HG03432 (cell line): ENCODE data around the gene DMD.

ENCODE experiments used
- ATAC-seq: cut with Tn5 transposase; IDR thresholded peaks from one replicate; pipeline ENCODE4 v1.9.1; 2021; ENCODE audit warnings: mild to moderate bottlenecking, moderate library complexity; ENCODE audit not compliant: unreplicated experiment

DMD gene

GRCh38 chrX:33045882-33046281, 165.5 kb downstream of the DMD start:
- ATAC-seq: no peak

DNA sequence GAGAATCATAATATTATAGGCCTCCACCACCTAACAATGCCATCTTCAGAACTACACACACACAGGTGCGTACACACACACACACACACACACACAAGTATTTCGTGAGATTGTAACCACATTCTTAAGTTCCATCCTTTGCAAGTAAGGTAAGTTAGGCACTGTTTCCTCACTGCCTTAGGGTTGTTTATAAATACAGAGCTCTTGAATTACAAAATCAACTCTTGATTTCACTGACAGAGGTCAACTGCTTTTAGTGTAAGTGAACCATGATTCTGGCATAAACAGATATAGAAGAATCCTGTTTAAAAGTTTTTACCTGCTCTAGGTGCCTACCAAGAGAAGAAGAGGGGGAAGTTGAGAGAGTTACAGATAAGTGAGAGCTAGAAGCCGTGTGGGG, 166.1 kb downstream of the DMD start:
- ATAC-seq: no peak

- ATAC-seq: no peak
These were observed 170.2 kb downstream of the DMD start for GRCh38 chrX:33041141-33041540.

DNA sequence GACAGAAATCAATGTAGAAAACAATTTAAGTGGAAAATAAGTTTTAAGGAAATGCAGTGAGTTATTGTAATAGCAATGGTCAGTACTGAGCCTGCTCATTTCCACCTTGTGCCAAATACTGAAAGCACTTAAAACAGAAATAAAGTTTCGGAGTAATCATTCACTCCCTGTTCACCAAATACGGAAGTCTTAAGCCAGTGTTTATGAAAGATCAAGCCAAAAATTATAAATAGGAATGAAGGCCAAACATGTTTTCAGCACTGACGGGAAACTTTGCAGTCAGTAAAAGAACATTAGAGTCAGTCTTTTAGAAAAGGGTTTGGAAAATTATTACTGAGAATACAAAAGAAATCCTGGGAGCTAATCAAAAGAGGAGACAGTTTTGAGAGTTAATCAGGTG, 178.6 kb downstream of the DMD start:
- ATAC-seq: no peak

DNA sequence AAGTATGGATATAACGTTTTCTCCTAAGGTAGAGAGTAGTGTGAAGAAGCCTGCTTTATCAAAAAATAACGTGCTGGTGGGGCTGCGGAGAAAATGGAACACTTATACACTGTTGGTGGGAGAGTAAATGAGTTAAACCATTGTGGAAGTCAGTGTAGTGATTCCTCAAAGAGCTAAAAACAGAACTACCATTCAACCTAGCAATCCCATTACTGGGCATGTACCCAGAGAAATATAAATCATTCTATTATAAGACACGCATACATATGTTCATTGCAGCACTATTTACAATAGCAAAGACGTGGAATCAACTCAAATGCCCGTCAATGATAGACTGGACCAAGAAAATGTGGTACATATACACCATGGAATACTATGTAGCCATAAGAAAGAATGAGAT, 196.4 kb downstream of the DMD start:
- no peak for ATAC-seq

GRCh38 chrX:33014086-33014485, 197.3 kb downstream of the DMD start:
- no peak for ATAC-seq

DNA sequence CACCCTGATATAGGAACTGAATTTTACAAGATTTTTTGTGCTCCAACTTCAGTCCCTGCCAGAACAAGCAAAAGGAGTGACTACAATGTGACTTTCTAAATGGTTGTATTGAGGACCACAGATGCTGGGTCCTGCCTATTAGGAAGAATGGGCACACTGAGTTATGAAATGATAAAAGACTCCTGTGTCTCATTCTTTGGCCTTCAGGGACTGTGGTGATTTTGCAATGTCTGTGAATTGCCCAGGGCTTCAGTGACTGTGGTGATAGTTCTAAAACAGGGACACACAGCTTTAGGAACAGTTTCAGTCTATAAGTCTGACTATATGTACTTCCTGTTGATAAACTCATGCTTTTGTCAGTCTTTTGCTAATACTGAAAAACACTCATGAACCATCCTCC, 210.2 kb downstream of the DMD start:
- no peak for ATAC-seq

- no peak for ATAC-seq
These were observed 212.6 kb downstream of the DMD start for GRCh38 chrX:32998776-32999175.

- no peak for ATAC-seq
These were observed 215.9 kb downstream of the DMD start for GRCh38 chrX:32995427-32995826.

DNA sequence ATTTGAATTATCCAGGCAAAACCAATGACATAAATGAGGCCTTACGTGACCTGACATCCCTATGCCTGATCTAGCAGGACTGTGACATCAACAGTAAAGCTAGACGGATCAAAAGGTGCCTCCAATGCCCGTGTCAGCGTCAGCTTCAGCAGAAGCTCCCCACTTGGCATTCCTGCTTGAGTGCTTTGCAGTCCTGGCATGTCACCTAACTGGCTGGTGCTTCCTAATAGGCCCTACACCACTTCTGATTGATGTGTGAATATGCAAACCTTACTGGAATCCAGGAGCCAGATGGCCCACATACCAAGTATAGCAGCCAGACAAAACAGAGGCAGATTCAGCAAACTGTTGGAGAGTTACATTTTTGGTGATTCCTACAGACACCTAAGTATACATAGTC, 224.2 kb downstream of the DMD start:
- ATAC-seq: no peak

DNA sequence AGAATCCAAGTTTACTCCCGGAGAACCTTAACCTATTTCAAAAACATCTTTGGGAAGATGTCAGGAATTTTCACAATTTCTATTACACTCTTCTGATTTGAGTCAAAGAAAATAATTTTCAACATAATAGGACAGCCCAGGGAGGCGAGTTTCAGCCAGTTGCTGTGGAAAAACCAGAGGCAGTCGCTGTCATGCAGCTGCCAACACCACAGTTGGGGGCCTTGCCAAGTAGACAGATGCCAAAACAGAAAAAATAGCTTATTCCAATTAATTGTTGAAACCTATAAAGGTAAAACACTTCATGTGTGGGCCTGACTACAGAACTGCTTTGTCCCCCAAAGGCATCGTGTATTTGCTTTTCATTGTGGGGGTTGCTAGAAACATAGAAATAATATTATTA, 225.8 kb downstream of the DMD start:
- ATAC-seq: no peak

DNA sequence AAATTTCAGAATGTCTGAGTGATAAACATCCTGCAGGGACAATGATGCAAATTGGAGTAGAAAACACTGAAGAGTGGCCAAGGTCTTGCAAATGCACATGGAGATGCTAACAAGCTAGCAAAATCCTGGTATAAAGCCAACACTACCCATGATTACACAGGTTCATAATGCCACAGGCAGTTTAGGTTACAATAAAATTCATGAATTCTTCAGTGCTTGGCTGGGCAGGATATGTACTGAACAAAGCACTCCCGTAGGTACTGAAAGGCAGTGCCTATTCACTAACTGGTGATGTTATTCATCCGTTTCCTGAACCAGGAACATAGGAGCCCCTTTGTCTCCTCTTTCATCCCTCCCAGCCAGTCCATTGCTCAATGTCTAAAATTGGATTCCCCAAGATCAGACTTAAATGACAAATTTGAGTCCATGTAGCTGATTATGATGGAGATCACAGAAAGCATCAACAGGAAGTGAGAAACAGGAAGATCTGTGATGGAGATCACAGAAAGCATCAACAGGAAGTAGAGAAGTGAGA, 244.5 kb downstream of the DMD start:
- no peak for ATAC-seq

GRCh38 chrX:32954125-32954524, 257.2 kb downstream of the DMD start:
- ATAC-seq: no peak

GRCh38 chrX:32948130-32948529, 263.2 kb downstream of the DMD start:
- no peak for ATAC-seq

GRCh38 chrX:32937043-32937442, 274.3 kb downstream of the DMD start:
- ATAC-seq: no peak

GRCh38 chrX:32933548-32933947, 277.8 kb downstream of the DMD start:
- ATAC-seq: no peak

- no peak for ATAC-seq
These were observed 282.3 kb downstream of the DMD start for GRCh38 chrX:32929040-32929439.

GRCh38 chrX:32896088-32896487, 315.3 kb downstream of the DMD start:
- no peak for ATAC-seq

DNA sequence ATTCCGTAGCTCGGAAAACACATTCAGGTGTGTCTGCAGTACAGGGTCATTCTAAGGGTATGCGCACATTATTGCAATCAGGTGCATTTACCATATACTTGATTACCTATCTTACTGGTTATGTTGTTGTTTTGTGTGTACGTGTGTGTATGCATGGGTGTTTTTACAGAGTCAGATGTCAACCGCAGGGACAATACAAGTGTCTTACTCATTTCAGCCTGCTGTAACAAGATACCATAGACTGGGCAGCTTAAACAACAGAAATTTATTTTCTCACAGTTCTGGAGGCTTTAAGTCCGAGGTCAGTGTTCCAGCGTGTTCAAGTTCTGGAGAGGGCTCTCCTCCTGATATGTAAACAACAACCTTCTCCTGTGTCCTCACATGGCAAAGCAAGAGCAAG, 316.7 kb downstream of the DMD start:
- ATAC-seq: no peak

DNA sequence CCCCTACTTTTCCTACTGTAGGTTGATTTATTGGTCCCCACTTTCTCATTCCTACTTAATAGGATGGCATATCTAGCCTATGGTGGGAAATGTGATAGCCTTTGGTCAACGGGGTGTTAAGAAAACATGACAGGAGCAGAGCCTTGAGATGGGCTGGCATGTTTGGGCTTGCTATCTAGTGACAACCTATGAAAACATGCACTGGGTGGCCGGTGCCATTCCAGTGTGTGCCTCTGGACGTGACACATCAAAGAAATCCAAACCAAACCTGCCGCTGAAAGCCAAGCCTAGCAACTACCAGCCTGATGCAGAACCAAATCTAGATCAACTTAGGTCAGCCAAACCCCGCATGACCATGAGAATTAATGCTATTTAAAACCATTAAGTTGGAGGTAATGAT, 317.6 kb downstream of the DMD start:
- ATAC-seq: no peak

DNA sequence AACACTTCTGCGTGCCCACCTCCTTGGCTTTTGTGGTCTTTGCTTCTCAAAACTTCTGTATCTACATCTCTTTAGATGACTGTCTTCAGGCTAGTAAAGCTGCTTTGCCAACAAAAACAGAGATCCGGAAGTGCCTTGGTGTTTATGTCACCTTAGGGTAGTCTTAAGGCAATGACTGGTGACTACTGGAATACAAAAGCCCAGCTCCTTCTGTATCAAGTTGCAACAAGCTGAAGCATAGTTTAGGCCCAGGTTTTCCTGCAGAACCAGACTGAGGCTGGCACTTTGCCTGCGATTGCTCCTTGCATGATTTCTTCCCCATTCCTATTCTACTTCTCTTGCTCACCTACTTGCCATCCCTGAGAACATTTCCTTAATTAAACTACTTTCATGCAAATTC, 333.8 kb downstream of the DMD start:
- ATAC-seq: no peak

GRCh38 chrX:32874839-32875238, 336.5 kb downstream of the DMD start:
- no peak for ATAC-seq

- ATAC-seq: no peak
These were observed 337.6 kb downstream of the DMD start for GRCh38 chrX:32873786-32874185.

- no peak for ATAC-seq
These were observed 339.7 kb downstream of the DMD start for GRCh38 chrX:32871636-32872035.
